ENCODE results near the gene KATNB1. TPM values are rescaled to one million over a fixed set of nuclear protein-coding genes. Genes with fewer than 3 reads are reported as not detected.

The KATNB1 gene
- total RNA-seq, 4 donors from 2014 or later = 16.8 to 30.2 (median 21.0) TPM

DNA sequence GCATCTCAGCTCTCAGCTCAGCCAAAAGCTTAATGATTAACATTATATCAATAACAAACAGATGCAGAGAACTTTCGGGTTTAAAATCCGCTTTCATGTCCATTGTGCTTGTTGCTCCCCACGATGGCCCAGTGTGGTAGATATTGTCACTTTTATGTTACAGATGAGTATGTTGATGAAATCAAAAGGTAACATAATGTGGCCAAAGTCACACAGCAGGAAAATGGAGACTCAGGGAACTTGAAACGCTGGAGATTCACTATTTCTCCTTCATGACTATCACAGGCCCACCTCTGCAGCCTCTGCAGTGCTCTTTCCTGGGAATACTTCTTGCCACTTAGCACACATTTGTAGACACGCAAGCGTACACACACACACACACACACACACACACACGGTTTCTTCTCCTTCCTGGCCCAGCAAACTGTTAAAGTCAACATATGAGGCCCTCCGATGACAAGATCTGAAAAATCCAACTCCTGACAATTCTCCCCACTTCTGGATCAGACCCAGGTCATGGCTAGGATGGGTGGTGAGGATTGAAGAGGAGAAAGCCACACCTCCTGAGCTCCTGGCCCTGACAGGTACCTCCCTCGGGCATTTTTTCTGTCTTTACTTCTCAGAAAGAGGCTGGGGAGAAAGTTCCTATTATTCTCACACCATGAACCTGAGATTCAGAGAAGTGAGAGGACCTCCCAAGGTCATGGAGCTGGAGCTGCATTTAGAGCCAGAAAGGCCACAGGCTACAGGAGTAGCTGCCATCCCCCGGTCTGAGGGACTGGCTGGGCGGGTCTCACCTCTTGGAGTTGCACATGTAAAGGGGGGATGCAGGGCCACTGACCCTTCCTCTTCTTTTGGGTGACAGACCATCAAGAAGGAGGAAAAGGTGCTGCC, 31.3 kb upstream of the KATNB1 start:
- WGBS, 2 donors = 65 to 77% methylated on average over 10 to 11 of the region's 11 CpGs
- Histone ChIP-seq H3K4me1 (no peaks in the 10 kb centered on the region), H3K36me3 (no peaks in the 10 kb centered on the region), H3K27ac (no peak overlapping the region), H3K27me3 (peaks cover 0 to 10% (median 0%) of the 10 kb centered on the region in 4 donors), H3K9me3 (no peaks in the 10 kb centered on the region), H3K4me3 (no peak overlapping the region)
- TF ChIP-seq, protein P1, sequence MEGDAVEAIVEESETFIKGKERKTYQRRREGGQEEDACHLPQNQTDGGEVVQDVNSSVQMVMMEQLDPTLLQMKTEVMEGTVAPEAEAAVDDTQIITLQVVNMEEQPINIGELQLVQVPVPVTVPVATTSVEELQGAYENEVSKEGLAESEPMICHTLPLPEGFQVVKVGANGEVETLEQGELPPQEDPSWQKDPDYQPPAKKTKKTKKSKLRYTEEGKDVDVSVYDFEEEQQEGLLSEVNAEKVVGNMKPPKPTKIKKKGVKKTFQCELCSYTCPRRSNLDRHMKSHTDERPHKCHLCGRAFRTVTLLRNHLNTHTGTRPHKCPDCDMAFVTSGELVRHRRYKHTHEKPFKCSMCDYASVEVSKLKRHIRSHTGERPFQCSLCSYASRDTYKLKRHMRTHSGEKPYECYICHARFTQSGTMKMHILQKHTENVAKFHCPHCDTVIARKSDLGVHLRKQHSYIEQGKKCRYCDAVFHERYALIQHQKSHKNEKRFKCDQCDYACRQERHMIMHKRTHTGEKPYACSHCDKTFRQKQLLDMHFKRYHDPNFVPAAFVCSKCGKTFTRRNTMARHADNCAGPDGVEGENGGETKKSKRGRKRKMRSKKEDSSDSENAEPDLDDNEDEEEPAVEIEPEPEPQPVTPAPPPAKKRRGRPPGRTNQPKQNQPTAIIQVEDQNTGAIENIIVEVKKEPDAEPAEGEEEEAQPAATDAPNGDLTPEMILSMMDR (IDR thresholded peaks at IDR 0.05) = no peak
- TF ChIP-seq POLR2A (IDR thresholded peaks at IDR 0.05) = no peak
- no peak for DNase-seq
- intact Hi-C loops (cut with DNase I) = no loop called here

DNA sequence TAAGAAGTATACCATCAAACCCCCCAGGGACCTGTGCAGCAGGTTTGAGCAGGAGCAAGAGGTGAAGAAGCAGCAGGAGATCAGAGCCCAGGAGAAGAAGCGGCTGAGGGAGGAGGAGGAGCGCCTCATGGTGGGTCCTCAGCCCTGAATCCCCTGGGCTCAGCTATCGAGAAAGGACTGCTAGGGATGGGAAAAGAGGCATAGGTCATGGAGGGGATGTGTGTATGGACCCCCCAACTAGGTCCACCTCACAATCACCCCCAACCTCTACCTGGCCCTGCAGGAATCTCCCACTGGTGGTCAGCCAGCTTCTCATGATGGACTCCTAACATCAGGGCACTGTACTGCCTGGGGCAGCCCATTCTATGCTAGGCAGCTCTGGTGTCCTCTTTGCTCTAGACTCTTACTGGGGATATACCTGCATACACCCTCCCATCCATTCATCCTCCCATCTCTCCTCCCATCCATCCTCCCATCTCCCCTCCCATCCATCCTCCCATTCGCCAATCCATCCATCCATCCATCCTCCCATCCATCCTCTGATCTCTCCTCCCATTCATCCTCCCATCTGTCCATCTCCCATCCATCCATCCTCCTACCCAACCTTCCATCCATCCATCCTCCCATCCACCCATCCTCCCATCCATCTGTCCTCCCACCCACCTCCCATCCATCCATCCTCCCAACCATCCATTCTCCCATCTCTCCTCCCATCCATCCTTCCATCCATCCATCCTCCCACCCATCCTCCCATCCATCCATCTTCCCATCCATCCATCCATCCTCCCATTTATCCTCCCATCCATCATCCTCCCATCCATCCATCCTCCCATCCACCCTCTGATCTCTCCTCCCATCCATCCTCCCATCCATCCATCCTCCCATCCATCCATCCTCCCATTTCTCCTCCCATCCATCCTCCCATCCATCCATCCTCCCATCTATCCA, 30.4 kb upstream of the KATNB1 start:
- no peak for DNase-seq
- H3K4me3 ChIP-seq = no peak overlapping the region
- TF ChIP-seq POLR2A (IDR thresholded peaks at IDR 0.05) = no peak
- TF ChIP-seq, protein P1 (IDR thresholded peaks at IDR 0.05) = no peak
- no peaks in the 10 kb centered on the region for H3K4me1 ChIP-seq
- WGBS, 2 donors = 89 to 91% methylated on average over 4 of the region's 4 CpGs
- intact Hi-C loops (cut with DNase I) = no loop called here
- H3K27me3 ChIP-seq = peaks cover 0 to 10% (median 0%) of the 10 kb centered on the region in 4 donors
- no peaks in the 10 kb centered on the region for H3K36me3 ChIP-seq
- H3K27ac ChIP-seq = no peak overlapping the region
- H3K9me3 ChIP-seq = no peaks in the 10 kb centered on the region

DNA sequence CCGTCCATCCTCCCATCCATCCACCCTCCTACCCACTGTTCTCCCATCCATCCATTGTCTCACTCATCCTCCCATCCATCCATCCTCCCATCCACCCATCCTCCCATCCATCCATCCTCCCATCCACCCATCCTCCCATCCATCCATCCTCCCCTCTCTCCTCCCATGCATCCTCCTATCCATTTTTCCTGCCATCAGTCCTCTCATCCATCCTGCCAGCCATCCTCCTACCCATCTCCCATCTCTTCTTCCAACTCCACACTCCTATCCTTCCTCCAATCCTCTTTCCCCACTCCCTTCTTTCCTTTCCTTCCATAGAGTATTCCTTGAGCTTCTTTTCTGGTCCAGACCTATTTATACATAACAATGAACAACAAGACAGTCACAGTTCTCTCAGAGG, 28.9 kb upstream of the KATNB1 start:
- 20 to 73% methylated on average over 1 of the region's 1 CpG for WGBS, 2 donors
- Histone ChIP-seq H3K27me3 (peaks cover 0 to 10% (median 0%) of the 10 kb centered on the region in 4 donors), H3K9me3 (no peaks in the 10 kb centered on the region), H3K4me3 (no peak overlapping the region), H3K27ac (no peak overlapping the region), H3K36me3 (no peaks in the 10 kb centered on the region), H3K4me1 (no peaks in the 10 kb centered on the region)
- DNase-seq = no peak
- intact Hi-C loops (cut with DNase I) = no loop called here
- TF ChIP-seq POLR2A (IDR thresholded peaks at IDR 0.05) = no peak

DNA sequence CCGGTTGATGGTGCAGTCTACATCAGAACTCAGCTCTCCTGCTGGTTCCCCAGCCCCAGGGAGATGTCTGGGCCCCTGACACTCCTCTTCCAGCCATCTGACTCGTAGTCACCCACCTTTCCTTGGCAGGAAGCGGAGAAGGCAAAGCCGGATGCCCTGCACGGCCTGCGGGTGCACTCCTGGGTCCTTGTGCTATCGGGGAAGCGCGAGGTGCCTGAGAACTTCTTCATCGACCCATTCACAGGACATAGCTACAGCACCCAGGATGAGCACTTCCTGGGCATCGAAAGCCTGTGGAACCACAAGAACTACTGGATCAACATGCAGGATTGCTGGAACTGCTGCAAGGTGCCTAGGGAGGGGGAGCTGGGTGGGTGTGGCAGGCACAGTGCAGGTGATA, 28.2 kb upstream of the KATNB1 start:
- no peak for DNase-seq
- WGBS, 2 donors = 17 to 90% methylated on average over 1 to 4 of the region's 11 CpGs
- no peak overlapping the region for H3K27ac ChIP-seq

DNA sequence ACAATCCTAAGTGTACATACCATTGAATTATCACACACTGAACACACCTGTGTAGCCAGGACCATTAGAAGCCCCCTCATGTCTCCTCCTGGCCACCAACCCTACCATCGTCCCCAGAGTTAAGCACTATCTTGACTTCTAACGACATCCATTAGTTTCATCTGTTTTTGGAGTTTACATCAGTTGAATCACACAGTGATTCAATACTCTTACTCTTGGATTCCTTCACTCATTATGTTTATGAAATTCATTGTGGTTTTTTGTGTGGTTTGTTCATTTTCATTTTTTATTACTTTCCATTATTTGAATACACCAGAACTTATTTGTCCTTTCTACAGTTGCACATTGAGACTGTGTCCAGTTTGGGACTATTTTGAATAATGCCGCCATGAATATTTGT, 27.4 kb upstream of the KATNB1 start:
- Histone ChIP-seq H3K27ac (no peak overlapping the region), H3K27me3 (peaks cover 0 to 10% (median 0%) of the 10 kb centered on the region in 4 donors), H3K4me3 (no peak overlapping the region), H3K36me3 (no peaks in the 10 kb centered on the region), H3K9me3 (no peaks in the 10 kb centered on the region), H3K4me1 (no peaks in the 10 kb centered on the region)
- no peak for TF ChIP-seq POLR2A (IDR thresholded peaks at IDR 0.05)
- TF ChIP-seq, protein P1 (IDR thresholded peaks at IDR 0.05) = no peak
- no peak for DNase-seq
- intact Hi-C loops (cut with DNase I) = no loop called here
- 89 to 90% methylated on average over 3 of the region's 3 CpGs for WGBS, 2 donors

More for the DNA sequence above, 28.2 kb upstream of the KATNB1 start:
- no peak for TF ChIP-seq POLR2A (IDR thresholded peaks at IDR 0.05)
- H3K36me3 ChIP-seq = no peaks in the 10 kb centered on the region
- no peaks in the 10 kb centered on the region for H3K9me3 ChIP-seq
- H3K27me3 ChIP-seq = peaks cover 0 to 10% (median 0%) of the 10 kb centered on the region in 4 donors
- H3K4me3 ChIP-seq = no peak overlapping the region
- intact Hi-C loops (cut with DNase I) = no loop called here
- no peaks in the 10 kb centered on the region for H3K4me1 ChIP-seq
